ENCODE results near the gene LENEP.
"Not testable (repeated sequence)": the region's sequence is repeated elsewhere in the genome, so short reads cannot be mapped to it uniquely, and the experiment has no call there.

Gene LENEP

GRCh38 chr1:154982897-154983648 lies 10.3 kb upstream of the LENEP start, which contains the start of gene FLAD1:
TSS of gene FLAD1 (plus strand) at chr1:154983344. CDS start at chr1:154983695, 351 bp downstream.
- H3K27ac Mint-ChIP-seq, result peak within 1 kb of the TSS in 1 of 2 donors; percentile 37
- H3K27me3 Mint-ChIP-seq, result no peaks in the 10 kb centered on the region
- H3K9me3 Mint-ChIP-seq, result no peaks in the 10 kb centered on the region
- ATAC-seq, result peak; percentile 100
- H3K4me3 Mint-ChIP-seq, result no peak within 1 kb of the TSS
- peaks cover 33% of the 10 kb centered on the region for H3K4me1 Mint-ChIP-seq
- peak; percentile 95 to 98 for DNase-seq

GRCh38 chr1:154983776-154984466 lies 9.5 kb upstream of the LENEP start:
- peak overlapping the region in 1 of 2 donors; percentile 37 for H3K27ac Mint-ChIP-seq
- no peaks in the 10 kb centered on the region for H3K9me3 Mint-ChIP-seq
- H3K4me1 Mint-ChIP-seq, result peaks cover 42% of the 10 kb centered on the region
- H3K4me3 Mint-ChIP-seq, result no peak overlapping the region
- DNase-seq (no peak), ATAC-seq (no peak)
- H3K27me3 Mint-ChIP-seq, result no peaks in the 10 kb centered on the region

- DNase-seq, H3K9me3 Mint-ChIP-seq, H3K4me3 Mint-ChIP-seq, ATAC-seq, H3K27me3 Mint-ChIP-seq: not testable (repeated sequence)
- Mint-ChIP-seq H3K4me1 (peaks cover 33% of the 10 kb centered on the region), H3K27ac (peak overlapping the region in 1 of 2 donors; percentile 74)
These were observed 6.7 kb upstream of the LENEP start for GRCh38 chr1:154986736-154987135.

GRCh38 chr1:154987326-154987725 lies 6.1 kb upstream of the LENEP start:
- Mint-ChIP-seq H3K4me1 (peaks cover 32% of the 10 kb centered on the region), H3K9me3 (no peaks in the 10 kb centered on the region), H3K27me3 (no peaks in the 10 kb centered on the region), H3K4me3 (no peak overlapping the region), H3K27ac (no peak overlapping the region)
- DNase-seq, result no peak
- no peak for ATAC-seq

GRCh38 chr1:154988058-154988954 lies 5.1 kb upstream of the LENEP start:
- no peak overlapping the region for H3K4me3 Mint-ChIP-seq
- H3K27me3 Mint-ChIP-seq, result no peaks in the 10 kb centered on the region
- no peak for ATAC-seq
- H3K4me1 Mint-ChIP-seq, result peaks cover 32% of the 10 kb centered on the region
- no peak for DNase-seq
- H3K27ac Mint-ChIP-seq, result no peak overlapping the region
- H3K9me3 Mint-ChIP-seq, result no peaks in the 10 kb centered on the region

- ATAC-seq, result no peak
- peak overlapping the region; percentile 67 to 75 for H3K27ac Mint-ChIP-seq
- H3K9me3 Mint-ChIP-seq, result no peaks in the 10 kb centered on the region
These were observed 4.1 kb upstream of the LENEP start for GRCh38 chr1:154989195-154989860.

GRCh38 chr1:154990276-154990675 lies 3.1 kb upstream of the LENEP start:
- DNase-seq, result no peak
- ATAC-seq, result no peak
- Mint-ChIP-seq H3K27ac (no peak overlapping the region), H3K9me3 (no peaks in the 10 kb centered on the region), H3K27me3 (peaks cover 8% of the 10 kb centered on the region), H3K4me1 (peaks cover 37% of the 10 kb centered on the region), H3K4me3 (no peak overlapping the region)

More at GRCh38 chr1:154989195-154989860, 4.1 kb upstream of the LENEP start:
- no peak for DNase-seq
- Mint-ChIP-seq H3K4me3 (no peak overlapping the region), H3K4me1 (peaks cover 32% of the 10 kb centered on the region), H3K27me3 (no peaks in the 10 kb centered on the region)

GRCh38 chr1:154992721-154993571 lies 440 bp upstream of the LENEP start:
- no peak for DNase-seq
- Mint-ChIP-seq H3K4me1 (peaks cover 45% of the 10 kb centered on the region), H3K27me3 (peaks cover 34% of the 10 kb centered on the region), H3K4me3 (no peak overlapping the region), H3K27ac (no peak overlapping the region), H3K9me3 (no peaks in the 10 kb centered on the region)
- peak; percentile 33 for ATAC-seq

- H3K4me1 Mint-ChIP-seq, result peaks cover 45% of the 10 kb centered on the region
- ATAC-seq (no peak), DNase-seq (no peak)
- peaks cover 37% of the 10 kb centered on the region for H3K27me3 Mint-ChIP-seq
- no peak overlapping the region for H3K4me3 Mint-ChIP-seq
- no peak overlapping the region for H3K27ac Mint-ChIP-seq
- no peaks in the 10 kb centered on the region for H3K9me3 Mint-ChIP-seq
These were observed 842 bp downstream of the LENEP start for GRCh38 chr1:154994269-154994587.

- ATAC-seq (no peak), DNase-seq (no peak)
- Mint-ChIP-seq H3K27me3 (peaks cover 37% of the 10 kb centered on the region), H3K4me1 (peaks cover 45% of the 10 kb centered on the region), H3K27ac (no peak overlapping the region), H3K4me3 (no peak overlapping the region), H3K9me3 (no peaks in the 10 kb centered on the region)
These were observed 1.2 kb downstream of the LENEP start for GRCh38 chr1:154994591-154994990.

- not testable (repeated sequence) for H3K27ac Mint-ChIP-seq, DNase-seq, H3K4me3 Mint-ChIP-seq, H3K9me3 Mint-ChIP-seq, ATAC-seq
- peaks cover 37% of the 10 kb centered on the region for H3K27me3 Mint-ChIP-seq
- peaks cover 48% of the 10 kb centered on the region for H3K4me1 Mint-ChIP-seq
These were observed 2.1 kb downstream of the LENEP start for GRCh38 chr1:154995301-154995983.

- ATAC-seq (no peak), DNase-seq (no peak)
- Mint-ChIP-seq H3K9me3 (no peaks in the 10 kb centered on the region), H3K4me3 (peak overlapping the region in 1 of 2 donors; percentile 9), H3K4me1 (peaks cover 48% of the 10 kb centered on the region), H3K27me3 (peaks cover 37% of the 10 kb centered on the region), H3K27ac (peak overlapping the region in 1 of 2 donors; percentile 47)
These were observed 3.7 kb downstream of the LENEP start for GRCh38 chr1:154996966-154997701.

- no peaks in the 10 kb centered on the region for H3K9me3 Mint-ChIP-seq
- H3K27me3 Mint-ChIP-seq, result peaks cover 37% of the 10 kb centered on the region
- H3K4me3 Mint-ChIP-seq, result peak overlapping the region; percentile 89 to 93
- H3K27ac Mint-ChIP-seq, result peak overlapping the region in 1 of 2 donors; percentile 54
- ATAC-seq, result no peak
- H3K4me1 Mint-ChIP-seq, result peaks cover 48% of the 10 kb centered on the region
- DNase-seq, result no peak
These were observed 4.9 kb downstream of the LENEP start for GRCh38 chr1:154998201-154998780.
